ENCODE data around the gene ROPN1L. TPM values are rescaled to one million over a fixed set of nuclear protein-coding genes. Genes with fewer than 3 reads are reported as not detected.

ROPN1L gene
- total and polyA plus RNA-seq, 2 donors (not counting 1 experiment from before 2014, with no cell fraction given): 0.91 TPM; not detected in 1

DNA sequence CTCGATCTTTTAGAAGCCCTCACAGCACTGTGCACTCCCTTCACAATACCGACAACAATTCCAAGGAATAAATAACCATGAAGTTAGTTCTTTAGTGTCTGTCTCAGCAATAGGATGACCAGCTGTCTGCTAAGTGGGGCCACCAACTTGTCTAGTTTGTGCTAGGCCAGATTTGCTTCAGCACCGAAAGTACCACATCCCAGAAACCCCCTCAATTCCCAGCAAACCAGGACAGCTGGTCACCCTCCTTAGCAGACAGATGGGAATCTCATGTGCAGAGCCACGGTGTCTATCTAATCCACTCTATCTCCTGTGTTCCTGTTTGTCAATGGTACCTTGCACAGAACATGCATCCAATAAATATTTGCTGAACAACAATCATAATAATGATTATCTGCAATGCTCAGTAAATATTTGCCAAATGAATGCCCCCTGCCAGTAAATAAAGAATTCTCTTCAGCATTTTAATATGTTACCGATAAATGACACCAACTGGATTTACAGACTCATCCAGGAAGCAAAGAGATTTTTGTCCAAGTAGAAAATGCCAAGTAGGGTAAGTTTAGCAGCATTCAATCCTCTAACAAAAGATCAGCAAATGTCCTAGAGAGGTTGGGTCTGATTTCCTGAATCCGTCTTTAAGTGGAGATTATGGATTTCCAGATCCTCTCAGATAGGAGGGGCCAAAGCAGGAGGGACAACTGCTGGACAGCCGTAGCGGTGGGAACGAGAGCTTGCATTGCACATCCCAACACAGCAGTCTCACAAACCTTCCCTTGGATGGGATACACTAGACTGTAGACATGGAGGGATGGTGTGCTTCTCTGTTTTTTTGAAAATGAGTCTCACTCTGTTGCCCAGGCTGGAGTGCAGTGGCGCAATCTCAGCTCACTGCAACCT is 70.3 kb downstream of the ROPN1L start:
- ATAC-seq (ENCODE audit: low read depth): no peak
- 100% methylated on average over 2 of the region's 10 CpGs for WGBS (ENCODE audit: insufficient coverage)
- POLR2A ChIA-PET: no interaction called here
- H3K27me3 ChIP-seq (replicated peaks in 1 of 4; ENCODE audit: control extremely low read depth in 1 of 4, control insufficient read depth in 3 of 4, insufficient read depth in 4 of 4, low read length in 3 of 4): no peaks in the 10 kb centered on the region
- H3K27ac ChIP-seq (ENCODE audit: low read length in 2 of 2): no peak overlapping the region
- Mint-ChIP-seq H3K27ac (no peak overlapping the region), H3K4me1 (no peaks in the 10 kb centered on the region), H3K27me3 (peaks cover under 1% of the 10 kb centered on the region), H3K4me3 (no peak overlapping the region), H3K9me3 (ENCODE audit: insufficient read depth) (no peaks in the 10 kb centered on the region)
- no peaks in the 10 kb centered on the region for H3K4me1 ChIP-seq (ENCODE audit: control insufficient read depth in 2 of 2, insufficient read depth in 2 of 2, low read length in 2 of 2)
- H3K4me2 ChIP-seq (replicated peaks; ENCODE audit: low read depth, low read length, poor library complexity, severe bottlenecking): no peak overlapping the region
- H3K9ac ChIP-seq (ENCODE audit: low read length): no peak overlapping the region
- H3K36me3 ChIP-seq (replicated peaks in 1 of 2; ENCODE audit: control extremely low read depth in 1 of 2, control insufficient read depth in 1 of 2, extremely low read depth in 1 of 2, insufficient read depth in 2 of 2, low read length in 1 of 2): no peaks in the 10 kb centered on the region
- intact Hi-C loops (cut with micrococcal nuclease): no loop called here
- H4K20me1 ChIP-seq (ENCODE audit: control insufficient read depth, insufficient read depth, low read length, poor library complexity, severe bottlenecking): no peaks in the 10 kb centered on the region
- H3K9me3 ChIP-seq (ENCODE audit: control extremely low read depth in 1 of 3, control insufficient read depth in 2 of 3, insufficient read depth in 1 of 3, low read length in 2 of 3): peaks cover 0 to 1% (median 0%) of the 10 kb centered on the region in 3 donors
- CTCF ChIA-PET: no interaction called here
- H2AFZ ChIP-seq (ENCODE audit: insufficient read depth, low read depth, low read length, poor library complexity, severe bottlenecking): no peak overlapping the region
- no peak for DNase-seq
- H3K4me3 ChIP-seq (ENCODE audit: control extremely low read depth in 1 of 5, extremely low read depth in 1 of 5, insufficient read depth in 1 of 5, low read depth in 2 of 5, low read length in 4 of 5): no peak overlapping the region
- H3K79me2 ChIP-seq (ENCODE audit: control insufficient read depth, insufficient read depth, low read length): no peaks in the 10 kb centered on the region
- TF ChIP-seq, protein P1, sequence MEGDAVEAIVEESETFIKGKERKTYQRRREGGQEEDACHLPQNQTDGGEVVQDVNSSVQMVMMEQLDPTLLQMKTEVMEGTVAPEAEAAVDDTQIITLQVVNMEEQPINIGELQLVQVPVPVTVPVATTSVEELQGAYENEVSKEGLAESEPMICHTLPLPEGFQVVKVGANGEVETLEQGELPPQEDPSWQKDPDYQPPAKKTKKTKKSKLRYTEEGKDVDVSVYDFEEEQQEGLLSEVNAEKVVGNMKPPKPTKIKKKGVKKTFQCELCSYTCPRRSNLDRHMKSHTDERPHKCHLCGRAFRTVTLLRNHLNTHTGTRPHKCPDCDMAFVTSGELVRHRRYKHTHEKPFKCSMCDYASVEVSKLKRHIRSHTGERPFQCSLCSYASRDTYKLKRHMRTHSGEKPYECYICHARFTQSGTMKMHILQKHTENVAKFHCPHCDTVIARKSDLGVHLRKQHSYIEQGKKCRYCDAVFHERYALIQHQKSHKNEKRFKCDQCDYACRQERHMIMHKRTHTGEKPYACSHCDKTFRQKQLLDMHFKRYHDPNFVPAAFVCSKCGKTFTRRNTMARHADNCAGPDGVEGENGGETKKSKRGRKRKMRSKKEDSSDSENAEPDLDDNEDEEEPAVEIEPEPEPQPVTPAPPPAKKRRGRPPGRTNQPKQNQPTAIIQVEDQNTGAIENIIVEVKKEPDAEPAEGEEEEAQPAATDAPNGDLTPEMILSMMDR (IDR thresholded peaks at IDR 0.05): no peak
- TF ChIP-seq EZH2 (IDR thresholded peaks at IDR 0.05; ENCODE audit: borderline replicate concordance, insufficient read depth, low read depth, low read length, poor library complexity, severe bottlenecking): no peak
